GM11168 (cell line): ENCODE data around the gene AMZ1.

Experiments used
- in situ Hi-C: fragments of 300-500 bp; cut with MboI; formaldehyde crosslinking; loops from one replicate; pipeline ENCODE4 v1.12.0; 2022; ENCODE audit warnings: low sequenced_read_pairs; ENCODE audit not compliant: unreplicated experiment

Gene AMZ1

DNA sequence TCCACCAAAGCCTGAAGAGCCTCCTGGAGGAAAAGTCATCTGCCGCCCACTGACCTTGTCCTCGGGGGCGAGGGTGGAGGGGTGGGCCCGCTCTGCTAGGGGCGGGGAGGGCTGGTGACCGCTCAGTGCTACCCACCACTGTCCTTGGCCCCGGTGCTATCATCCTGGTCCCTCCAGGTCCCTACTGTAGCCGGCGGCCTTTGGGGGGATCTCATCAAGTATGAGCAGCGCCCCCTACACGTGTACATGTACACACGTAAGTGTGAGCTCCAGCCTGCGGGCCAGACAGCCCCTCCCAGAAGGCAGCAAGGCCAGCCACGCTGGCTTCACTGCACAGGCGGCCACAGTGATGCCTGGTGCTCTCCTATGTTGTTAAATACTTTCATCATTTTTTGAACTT, 36.7 kb upstream of the AMZ1 start:
- in situ Hi-C loops, result no loop called here

DNA sequence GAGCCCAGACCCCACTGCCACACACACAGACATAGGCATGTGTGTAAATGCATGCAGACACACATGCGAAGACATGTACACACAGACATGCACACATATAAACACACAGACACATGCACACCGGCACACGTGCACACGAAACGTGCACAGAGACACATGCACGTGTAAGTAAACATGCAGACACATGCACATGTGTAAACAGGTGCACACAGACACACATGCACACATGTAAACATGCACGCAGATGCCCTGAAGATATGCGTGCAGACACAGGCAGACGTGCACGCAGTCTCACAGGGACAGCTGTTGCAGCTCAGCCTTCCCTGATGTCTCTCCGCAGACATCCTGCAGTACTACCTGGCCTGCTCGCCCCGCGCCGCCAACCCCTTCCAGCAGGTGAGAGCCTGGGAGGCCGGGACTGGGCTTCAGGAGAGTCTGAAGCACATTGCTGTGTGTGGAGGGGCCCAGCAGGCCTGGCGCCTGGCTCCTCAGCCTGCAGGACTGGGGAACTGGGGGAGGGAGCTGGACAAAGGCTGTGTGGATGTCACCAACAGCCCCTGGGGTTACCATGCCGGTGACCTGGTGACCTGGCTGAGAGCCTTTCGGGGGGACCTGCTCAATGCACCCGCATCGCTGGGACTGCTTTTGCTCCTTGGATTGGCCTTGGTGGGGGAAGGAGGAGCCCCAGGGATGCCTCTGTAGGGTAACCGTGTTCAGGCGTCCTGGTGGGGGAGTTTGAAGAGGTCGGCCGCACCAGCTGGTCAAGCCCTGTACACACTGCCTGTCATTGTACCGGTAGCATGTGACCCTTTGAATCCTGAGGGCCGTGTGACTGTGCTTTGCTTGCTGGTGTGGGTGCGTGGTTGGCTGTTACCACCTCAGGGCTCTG, 35.9 kb upstream of the AMZ1 start:
- in situ Hi-C loops, result no loop called here

DNA sequence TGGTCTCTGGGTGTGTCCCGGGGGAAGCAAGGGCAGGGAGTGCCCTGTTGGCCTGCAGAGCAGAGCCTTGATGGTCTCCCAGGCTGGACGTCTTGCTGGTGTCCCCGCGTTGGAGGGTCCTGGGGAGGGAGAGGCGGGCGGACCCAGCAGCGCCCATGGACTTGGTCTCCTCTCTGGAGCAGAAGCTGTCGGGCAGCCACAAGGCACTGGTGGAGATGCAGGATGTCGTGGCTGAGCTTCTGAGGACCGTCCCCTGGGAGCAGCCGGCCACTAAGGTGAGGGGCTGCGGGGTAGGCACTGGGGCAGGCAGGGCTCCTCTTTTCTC, 35.3 kb upstream of the AMZ1 start:
- in situ Hi-C loops, result no loop called here

DNA sequence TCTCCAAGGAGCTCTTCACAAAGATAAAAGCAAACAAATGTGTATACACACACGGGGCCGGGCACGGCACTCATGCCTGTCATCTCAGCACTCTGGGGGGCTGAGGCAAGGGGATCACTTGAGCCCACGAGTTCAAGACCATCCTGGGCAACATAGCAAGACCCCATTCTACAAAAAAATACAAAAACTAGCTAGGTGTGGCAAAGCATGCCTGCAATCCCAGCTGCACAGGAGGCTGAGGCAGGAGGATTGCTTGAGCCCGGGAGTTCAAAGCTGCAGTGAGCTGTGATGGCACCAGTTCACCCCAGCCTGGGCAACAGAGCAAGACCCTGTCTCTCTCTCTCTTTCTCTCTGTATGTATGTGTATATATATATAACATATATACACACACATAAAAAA, 33.9 kb upstream of the AMZ1 start:
- in situ Hi-C loops, result no loop called here

DNA sequence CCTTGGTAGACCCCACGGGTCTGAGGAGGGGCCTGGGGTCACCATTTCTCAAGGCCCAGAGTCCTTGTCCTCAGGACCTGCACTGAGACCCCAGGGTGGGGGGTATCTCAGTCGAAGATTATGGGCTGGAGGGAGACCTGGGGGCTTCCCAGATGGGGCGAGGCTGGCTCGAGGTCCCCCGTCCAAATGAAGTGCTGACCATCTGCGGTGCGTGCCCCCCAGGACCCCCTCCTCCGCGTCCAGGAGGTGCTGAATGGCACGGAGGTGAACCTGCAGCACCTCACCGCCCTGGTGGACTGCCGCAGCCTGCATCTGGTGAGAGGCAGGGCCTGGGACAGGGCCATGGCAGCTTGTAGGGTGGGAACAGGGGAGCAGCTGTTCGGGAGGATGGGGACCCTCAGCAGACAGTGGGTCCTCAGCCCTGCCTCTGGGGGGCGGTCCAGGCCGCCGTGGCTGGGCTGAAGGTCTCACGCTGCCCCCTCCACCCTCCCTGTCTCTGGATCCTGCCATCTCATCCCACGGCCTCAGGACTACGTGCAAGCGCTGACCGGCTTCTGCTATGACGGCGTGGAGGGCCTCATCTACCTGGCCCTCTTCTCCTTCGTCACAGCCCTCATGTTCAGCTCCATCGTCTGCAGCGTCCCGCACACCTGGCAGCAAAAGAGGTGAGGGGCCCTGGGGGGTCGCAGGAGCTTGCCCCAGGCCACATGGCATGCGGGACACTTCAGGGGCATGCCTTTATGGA, 32.0 kb upstream of the AMZ1 start:
- in situ Hi-C loops, result no loop called here

DNA sequence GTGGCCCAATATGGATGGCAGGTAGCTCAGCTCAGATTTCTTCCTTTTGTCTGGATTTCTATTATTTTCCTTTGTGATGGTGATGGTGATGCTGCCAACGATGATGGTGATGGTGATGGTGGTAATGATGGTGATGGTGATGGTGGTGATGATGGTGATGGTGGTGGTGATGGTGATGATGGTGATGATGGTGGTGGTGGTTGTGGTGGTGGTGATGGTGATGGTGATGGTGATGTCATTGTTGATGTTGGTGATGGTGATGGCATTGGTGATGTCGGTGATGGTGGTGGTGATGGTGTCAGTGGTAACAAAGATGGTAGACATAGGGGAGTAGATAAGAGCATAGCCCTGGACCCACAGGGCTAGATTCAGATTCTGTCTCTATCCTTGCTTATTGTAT, 30.8 kb upstream of the AMZ1 start:
- in situ Hi-C loops, result no loop called here

DNA sequence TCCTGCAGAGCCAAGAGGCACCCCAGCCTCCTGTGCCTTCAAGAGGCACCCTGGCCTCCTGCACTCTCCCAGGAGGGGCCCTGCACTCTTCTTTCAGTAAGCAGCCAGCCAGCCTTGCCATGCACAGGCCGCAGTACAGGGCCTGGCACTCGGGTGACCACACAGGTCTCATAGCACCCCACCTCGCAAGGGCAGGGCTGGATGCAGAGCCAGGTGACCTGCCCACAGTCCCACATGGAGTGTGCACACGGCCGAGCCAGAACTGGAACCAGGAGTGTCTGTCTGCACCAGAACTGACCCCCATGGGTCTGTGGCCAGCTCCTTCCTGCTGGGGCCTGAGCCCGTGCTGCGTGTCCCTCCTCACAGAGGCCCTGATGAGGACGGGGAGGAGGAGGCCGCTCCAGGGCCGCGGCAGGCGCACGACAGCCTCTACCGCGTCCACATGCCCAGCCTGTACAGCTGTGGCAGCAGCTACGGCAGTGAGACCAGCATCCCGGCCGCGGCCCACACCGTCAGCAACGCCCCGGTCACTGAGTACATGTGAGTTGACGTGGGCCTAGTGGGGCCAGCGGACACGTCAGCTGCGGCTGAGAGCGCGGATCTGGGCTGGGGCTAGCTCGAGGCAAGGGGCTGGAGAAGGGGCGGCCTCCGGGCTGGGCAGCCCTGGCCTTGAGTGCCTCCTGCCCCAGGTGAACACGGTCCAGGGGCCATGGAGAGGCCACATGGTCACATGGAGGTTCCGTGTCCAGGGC, 29.9 kb upstream of the AMZ1 start:
- in situ Hi-C loops, result no loop called here

DNA sequence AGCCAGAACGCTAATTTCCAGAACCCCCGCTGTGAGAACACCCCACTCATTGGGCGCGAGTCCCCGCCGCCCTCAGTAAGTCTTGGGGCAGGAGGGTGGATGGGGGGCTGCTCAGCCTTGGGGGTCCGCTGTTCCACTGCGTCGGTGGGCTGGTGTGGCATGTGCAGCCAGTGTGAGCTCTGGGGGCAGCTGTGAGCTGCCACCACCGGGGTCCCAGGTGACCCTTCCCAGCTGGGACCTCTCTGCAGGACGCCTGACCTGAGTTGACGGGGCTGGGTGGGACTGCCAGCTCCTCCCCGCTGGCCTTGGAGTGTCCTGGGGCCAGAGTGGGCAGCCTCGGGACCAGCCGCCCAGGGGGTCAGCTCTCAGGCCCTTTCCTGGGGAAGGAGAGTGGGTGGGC, 29.1 kb upstream of the AMZ1 start:
- in situ Hi-C loops, result no loop called here

DNA sequence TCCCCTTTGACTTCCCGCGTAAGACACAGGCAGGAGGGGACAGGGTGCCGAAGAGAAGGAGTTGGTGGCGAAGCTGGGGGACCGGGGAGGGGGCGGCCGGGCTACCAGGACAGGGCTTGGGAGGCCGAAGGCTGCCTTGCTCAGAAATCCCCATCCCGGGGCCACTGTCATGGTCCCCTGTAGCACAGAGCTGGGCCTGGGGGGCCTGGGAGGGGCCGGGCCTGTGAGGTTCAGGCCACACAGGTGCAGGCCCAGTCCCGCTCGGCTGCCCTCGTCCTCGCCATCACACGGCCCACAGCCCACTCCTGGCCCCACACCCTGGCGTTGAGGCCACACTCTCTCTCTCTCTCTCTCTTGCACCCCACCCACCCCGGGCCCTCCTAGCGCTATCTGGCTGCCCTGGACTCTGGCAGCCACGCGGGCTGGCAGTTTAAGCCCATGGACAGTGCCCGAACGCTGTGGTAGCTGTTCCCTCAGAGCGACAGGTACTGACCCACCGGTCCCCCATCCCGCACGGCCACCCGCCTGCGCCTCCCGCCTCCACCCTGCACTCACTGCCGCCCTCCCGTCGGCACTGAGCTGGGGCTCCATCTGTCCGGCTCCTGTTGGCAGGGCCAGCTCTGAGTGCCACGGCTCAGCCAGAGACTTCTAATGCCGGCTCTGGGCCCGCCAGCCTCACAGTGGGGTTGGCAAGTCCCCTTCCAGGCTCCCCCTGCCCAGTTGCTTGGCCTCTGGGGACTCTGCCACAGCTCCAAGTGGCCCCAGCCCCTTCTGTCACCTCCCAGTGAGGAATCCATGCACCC, 28.2 kb upstream of the AMZ1 start:
- in situ Hi-C loops, result no loop called here

DNA sequence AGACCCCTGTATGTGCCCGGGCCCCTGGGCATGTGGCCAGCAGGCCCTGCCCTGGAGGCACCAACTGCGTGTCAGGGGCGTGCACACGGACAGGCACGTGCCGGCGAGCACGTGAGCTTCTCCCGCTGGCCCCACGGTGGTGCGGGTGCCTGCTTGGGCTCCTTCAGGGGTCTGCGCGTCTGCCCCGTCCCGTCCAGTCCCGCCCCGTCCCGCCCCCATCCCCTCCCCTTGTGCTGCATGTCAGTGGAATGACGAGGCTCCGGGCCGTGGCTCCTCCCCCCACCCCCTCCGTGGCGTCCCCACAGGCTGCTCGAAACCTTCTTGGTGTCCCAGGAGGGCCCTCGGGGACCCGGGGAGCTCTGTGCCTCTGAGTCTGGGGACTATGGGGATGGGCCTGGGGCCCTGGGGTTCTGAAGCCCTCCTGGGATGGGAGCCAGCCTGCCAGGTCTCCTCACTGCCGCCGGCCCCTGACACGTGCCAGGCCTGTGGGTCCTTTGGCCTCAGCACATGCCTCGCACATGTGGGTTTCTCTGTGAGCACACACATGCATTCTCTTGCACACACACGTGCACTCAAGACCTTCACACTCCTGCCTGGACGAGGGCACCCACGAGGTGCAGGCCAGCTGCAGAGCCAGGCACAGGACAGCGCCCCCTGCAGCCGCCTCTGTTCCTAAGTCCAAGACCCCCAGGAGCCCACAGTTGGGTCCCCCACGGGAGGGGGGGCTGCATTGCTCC, 27.5 kb upstream of the AMZ1 start:
- in situ Hi-C loops, result no loop called here

DNA sequence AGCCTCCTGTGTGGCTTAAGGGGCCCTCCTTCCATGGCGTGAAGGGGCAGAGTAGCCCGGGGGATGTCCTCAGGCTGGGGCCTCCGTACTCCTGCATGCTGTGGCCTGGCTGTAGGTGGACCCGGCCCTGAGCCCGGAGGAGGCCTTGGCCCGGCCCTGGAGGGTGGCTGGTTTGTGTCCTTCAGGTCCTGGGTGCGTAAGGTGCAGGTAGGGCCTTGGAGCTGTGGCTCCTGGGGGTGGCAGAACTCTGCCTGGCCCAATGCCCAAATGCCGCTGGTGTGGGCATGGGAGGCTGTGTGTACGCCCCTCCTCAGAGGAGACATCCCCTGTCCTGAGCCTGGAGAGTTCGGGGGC, 26.9 kb upstream of the AMZ1 start:
- in situ Hi-C loops, result no loop called here

DNA sequence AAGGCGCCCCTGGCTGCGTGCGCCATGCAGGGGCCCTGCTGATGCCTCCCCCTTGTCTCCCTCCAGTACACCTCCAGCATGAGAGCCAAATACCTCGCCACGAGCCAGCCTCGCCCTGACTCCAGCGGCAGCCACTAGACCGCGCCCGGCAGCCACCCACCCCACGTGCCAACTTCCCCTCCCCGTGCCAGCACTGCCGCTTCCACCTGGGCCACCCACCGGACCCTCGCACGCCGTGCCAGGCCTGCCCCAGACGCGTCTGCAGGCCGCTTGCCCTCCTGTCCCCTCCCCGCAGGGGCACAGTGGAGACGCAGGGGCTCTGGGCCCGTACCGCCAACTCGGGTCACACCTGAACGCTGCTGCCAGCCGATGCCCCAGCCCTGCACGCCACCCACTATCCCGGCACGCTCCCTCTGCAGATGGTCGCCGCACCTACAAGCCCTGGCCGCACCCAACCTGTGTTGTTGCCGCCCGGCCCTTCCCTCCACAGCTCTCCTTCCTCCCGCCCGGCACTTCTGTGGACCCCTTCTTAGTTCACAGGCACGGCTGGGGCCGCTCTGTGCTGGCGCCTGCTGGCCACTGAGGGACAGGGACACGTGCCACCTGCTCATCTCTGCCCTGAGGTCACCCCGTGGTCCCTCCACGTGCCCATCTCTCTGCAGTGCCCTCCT, 26.3 kb upstream of the AMZ1 start:
- in situ Hi-C loops, result no loop called here

DNA sequence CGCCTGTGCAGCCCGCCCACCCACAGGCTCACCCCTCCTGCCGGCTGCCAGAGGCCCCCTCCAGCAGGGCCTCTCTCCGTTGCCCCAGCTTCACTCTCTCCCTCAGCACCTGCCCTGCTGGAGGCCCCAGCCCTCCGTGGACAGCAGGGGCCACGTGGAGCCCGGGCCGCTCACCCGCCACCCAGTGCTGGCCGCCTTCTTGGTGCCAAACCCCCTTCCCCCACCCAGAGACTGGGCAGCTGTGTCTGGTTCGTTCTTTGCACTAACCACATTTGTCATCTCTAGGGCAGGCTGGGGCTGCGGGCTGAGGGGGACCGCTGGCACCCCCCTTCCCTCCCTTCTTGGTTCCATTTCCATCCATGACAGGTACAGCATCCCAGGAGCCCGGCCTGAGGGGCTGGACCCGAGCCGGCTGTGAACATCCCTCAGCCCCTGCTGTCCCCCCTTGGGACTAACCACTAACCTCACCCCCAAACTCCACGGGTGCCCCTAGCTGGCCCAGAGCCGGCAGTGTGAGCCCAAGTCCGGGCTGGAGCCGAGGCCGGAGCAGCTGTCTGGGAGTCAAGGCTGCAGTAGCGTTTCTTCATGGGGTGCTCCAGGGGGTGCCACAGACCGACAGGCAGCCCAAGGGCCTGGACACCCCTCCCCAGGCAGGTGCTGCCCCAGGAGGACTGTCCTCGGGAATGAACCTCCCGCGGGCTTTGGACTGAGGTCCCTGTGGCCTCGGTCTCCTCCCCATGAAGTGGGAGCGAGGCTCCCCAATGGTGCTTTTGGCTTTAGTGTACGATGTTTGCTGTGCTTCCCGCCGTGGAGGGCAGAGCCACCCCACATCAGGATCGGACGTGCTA, 25.5 kb upstream of the AMZ1 start:
- in situ Hi-C loops, result no loop called here

DNA sequence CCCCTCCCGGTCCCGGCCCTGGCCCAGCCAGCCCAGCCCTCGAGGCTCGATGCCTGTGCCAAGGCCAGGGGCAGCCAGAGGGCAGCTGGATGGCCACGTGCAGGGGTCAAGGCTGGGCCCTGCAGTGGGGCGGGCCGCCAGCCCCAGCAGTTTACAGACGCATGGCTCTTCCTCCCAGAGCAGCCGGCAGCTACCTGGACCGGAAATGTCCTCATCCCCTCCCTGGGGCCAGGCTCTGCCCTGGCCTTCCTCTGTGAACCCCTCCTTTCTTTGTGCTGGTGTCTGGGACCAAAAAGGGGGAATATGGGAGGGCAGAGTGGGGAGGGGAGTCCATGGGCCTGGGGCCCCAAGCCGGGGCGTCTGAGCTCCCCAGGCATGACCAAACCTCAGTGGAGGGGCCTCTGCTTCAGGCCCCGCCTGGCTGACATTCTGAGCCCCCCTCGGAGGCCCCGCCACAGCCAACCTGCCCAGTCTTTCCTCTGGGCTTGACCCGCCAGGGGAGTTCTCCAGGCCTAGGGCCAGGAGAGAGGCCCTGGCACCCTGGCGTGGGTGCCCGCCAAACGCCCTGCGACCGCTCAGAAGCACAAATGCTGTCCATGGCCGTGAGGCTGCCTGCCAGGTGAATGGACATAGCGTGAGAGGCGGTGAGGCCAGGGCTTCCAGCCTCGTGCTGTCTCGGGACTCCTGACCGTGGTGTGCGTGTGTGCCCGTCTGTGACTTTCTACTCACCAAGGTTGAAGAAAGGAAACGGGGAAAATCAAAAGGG, 24.7 kb upstream of the AMZ1 start:
- in situ Hi-C loops, result no loop called here

DNA sequence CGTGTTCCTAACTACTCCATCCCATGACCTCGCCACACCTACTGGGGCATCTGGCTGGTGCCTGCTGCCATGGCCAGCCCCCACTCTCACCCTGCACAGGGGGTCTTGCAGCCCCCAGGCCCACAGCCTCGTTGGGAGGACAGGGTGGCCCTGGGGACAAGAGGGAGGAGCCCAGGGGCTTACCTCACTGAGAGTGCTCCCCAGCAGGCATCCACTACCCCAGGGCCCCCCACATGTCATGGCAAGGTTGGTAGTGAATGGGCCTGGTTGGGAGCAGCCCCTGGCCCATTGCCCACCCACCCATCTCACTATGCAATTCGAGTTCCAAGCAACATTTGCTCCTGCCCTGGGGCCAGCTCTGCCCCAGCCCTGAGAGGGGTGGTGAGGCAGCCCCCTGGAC, 24.0 kb upstream of the AMZ1 start:
- in situ Hi-C loops, result no loop called here

DNA sequence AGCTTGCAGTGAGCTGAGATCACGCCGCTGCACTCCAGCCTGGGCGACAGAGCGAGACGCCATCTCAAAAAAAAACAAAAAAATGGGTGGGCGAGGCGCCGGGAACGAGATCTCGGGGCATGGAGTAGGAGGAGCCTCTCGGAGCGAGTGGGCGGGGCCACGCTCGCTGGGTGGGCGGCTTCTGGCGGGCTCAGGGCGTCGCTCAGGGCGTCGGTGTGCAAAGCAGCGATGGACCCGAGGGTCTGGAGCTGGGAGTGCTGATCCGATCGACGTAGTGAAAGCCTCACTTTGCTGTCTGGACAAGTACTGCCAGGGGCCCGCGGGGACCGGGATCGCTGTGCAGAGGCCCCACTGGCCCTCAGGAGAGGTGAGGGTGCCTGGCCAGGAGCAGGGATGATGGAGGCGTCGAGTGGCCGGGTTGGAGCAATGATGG, 22.6 kb upstream of the AMZ1 start:
- in situ Hi-C loops, result no loop called here

DNA sequence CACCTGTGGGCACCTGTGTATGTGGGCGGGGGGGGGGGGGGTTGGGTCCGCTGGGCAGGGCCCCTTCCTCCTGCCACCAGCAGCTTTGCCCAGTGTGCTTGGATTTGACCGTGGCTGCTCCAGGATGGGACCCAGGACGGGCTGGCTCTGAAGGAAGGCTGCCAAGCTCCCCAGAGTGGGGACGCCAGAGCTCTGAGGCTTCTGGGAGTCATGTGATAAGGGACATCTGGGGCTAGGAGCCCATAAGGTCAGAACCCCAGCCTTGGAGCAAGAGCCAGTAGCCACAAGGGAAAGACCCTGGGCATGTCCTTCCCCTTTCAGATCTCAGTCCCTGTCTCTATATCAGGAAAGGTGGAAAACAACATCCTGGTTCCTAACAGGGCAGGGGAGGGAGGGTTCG, 21.8 kb upstream of the AMZ1 start:
- in situ Hi-C loops, result no loop called here
